Left renal pelvis (tissue), 4 donors: ENCODE data around the gene NKX1-2. TPM values are rescaled to one million over a fixed set of nuclear protein-coding genes. Genes with fewer than 3 reads are reported as not detected.

Source experiments
- DNase-seq, 4 donors: peaks; one replicate each; pipeline ENCODE4 v3.0.0-alpha.2; 2013; ENCODE audit warnings: low read depth in 4 of 4, low spot score in 3 of 4
- polyA plus RNA-seq, 4 donors: library from polyadenylated mRNA; unstranded; fragments of 120-200 nt; gene quantifications; one replicate each; pipeline ENCODE4 v1.2.1, GENCODE V29; 2013; ENCODE audit not compliant: insufficient read length in 4 of 4

The NKX1-2 gene
- polyA plus RNA-seq, 4 donors = not detected

DNA sequence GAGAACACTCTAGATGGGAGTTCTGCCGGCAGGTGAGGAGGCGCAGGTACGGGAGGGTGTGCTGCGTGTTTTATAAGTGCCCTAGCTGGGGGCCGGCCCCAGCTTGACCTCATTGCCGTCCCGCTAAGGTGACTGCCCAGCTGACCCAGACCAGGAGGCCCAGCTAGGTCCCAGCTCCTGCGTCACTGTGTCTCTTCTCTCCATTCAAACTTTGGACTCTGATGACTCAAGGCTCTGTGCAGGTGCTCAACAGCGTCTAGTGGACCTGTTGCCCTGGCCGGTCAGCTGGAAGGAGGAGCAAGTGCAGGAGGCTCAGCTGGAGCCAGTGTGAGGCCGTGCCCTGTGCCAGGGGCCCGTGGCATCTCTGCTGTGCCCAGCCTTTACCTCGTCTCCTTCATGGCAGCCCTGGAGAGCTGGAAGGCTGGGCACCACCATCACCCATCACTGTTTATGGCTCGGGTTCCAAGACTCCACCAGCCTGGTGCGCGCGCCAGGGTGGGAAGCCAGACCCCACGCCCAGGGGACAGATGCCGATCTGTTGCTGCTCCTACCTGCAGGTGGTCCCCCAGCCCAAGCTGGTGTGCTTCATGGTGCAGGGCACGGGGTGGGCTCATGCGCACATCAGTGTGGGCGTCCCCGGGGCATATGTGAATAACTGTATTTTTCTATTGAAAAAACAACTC lies 26.3 kb upstream of the NKX1-2 start:
- no peak for DNase-seq

DNA sequence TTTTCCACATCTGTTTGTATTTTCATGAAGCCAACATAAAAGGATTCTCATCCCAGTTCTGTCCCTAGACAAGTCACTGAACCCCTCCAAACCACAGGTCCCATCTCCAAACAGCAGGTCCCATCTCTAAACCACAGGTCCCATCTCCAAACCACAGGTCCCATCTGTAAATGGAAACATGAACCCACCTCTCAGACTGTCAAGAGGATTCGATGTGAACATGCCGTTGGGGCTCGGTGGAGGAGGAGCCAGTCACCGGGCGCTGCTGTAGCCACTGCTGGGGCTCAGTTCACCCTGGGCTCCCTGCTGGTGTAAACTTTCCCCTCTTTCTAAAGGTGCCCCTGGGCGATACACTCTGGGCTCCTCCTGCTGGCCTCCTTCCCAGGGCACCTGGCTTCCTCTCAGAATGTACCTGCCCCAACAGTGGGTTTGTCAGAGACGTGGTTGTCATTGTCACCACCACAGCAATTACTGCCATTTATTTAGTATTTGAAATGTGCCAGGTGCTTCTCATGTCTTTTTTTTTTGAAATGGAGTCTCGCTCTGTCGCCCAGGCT lies 24.8 kb upstream of the NKX1-2 start:
- no peak for DNase-seq

DNA sequence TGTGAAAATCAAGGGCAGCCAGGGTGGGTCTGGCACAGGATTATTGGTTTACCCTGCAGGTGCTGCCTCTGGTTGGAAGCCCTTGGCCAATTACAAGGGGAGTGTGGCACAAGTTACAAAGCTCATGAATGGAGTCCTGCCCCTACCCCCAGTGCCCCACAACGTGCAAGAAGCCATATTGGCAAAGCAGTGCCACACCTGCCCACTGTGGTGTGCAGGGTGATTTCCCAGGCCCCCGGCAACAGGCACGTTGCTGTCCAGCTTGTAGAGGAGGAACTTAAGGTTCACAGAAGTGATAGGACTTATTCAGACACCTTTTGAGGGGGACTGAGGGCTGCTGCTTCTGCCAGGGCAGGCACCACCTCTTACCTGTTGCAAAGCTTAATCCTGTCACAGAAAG lies 23.2 kb upstream of the NKX1-2 start:
- DNase-seq = no peak

DNA sequence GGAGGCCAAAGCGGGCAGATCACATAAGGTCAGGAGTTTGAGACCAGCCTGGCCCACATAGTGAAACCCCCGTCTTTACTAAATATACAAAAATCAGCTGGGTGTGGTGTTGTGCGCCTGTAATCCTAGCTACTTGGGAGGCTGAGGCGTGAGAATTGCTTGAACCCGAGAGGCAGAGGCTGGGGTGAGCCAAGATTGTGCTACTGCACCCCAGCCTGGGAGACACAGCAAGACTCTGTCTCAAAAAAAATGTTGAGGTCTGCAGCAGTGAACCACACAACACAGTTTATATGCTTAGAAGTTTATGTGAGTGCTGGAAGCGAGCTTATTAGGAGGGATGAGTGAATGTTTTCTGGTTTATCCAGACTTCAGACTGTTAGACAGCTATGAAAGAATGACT lies 22.2 kb upstream of the NKX1-2 start:
- DNase-seq = no peak

DNA sequence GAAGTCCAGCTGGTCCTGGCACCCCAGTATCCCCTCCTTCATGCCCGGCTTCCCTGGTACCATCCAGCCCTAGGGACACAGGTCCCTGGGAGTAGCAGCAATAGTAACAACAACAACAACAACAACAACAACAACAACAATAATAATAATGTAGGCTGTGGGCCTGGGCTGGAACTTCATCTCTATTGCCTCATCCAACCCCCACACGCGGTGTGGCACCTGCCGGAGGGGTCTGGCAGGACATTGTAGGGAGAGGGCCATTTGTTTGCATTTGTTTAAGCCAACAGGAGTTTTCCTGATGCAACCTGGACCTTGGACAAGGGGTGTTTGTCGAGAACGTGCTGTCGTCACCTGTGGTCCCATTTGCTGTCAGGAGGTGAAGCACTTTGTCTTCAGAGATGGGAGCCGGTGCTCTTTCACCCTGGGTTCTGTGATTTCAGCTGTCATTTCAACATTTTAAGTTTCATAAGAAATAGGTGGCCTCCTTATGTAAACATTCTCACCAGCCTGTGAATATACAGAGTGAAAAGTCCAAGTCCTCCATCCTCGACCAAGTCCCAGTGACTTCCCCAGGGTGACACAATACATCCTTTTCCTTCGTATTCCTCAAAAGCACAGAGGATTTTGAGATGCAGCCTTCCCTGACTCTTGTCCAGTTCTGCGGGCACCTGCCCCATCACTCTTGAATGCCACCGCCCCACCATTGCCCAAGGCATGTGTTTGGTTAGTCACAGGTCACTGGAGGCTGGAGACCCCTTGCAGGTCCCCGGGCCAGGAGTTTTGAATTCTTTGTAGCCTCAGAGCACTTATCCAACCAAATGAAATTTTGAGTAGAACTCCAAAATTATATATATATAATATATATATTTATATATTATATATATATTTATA lies 21.0 kb upstream of the NKX1-2 start:
- no peak for DNase-seq

DNA sequence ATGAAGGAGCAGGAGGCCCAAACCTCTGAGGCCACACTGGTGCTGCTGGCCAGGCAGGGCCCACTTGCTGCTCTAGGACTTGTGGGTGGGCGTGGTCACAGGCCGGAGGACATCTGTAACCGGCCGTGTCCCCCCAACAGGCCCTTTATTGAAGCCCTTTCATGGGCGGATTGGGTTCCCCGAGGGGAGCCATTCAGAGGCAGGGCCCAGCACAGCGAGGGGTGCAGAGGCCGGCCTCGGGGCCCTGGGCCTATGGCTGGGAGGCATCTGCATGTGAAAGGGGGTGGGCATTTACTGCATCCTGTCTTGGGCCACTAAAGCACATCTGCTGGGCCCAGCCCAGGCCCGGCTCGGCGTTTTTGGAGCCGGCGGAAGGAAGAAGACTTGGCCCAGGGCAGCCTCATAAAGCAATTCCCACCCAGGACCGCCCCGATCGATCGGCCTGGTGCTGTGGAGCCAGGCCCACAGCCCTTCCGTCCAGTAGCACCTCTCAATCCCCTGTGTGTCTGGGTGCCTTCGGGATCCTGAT lies 20.2 kb upstream of the NKX1-2 start:
- DNase-seq = no peak

DNA sequence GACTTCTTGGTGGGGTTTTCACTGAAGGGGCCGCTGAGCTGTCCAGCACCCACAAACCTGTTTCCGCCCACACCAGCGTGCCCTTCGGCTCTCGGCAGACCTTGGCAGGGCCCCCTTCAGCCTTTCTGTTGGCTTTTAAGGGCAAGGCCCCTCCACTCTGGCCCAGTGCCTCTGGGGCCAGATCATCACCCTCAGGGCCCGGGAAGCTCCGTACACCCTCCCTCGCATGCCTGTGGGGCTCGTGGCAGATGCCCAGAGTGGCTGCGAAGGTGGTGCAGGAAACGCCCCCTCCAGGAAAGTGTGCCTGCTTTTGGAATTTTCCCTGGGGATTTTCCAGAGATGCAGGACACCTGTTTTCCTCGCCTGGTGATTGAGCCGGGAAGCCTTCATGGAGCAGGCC lies 18.8 kb upstream of the NKX1-2 start:
- DNase-seq = no peak

DNA sequence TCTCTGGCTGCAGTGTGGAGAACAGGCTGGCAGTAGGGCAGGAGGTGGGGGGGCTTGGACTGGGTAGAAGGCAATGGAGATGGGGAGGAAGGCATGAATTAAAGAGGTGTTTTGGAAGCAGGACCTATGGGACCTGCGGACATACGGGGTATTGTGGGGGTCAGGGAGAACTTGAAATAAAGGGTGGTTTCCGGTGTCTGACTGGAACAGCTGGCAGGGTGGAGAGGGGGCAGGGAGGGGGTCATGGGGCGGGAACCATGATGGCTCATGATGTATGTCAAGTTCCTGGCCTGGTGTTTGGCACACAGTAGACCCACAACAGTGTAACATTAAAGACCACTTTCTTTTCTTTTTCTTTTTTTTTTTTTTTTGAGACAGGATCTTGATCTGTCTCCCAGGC lies 17.3 kb upstream of the NKX1-2 start:
- DNase-seq = no peak

DNA sequence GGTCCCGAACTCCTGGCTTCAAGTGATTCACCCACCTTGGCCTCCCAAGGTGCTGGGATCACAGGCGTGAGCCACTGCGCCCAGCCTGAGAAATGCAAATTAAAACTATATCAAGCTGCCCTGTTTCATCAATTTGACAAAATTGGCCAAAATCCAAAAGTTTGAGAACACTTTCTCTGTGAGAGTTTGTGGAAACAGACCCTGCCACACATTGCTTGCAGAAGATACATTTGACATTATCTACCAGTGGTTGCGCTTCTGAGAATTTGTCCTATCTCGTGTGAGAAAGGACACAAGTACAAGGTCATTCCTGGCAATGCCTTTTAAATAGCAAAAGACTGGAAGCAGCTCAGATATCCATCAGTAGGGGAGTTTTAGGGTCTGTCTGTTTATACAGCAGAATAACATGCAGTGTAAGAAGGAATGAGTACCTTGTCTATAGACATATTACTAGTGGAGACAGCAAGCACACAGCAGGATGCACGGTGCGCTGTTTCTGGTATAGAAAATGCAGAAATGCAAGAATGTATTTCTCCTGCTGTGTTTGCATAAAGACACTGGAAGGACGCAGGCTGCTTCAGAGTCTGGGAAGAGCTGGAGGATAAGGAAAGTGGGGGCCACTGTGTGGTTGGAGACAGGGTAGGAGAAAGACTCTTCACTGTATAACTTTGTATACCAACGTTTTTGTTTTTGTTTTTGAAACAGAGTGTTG lies 16.1 kb upstream of the NKX1-2 start:
- no peak for DNase-seq

DNA sequence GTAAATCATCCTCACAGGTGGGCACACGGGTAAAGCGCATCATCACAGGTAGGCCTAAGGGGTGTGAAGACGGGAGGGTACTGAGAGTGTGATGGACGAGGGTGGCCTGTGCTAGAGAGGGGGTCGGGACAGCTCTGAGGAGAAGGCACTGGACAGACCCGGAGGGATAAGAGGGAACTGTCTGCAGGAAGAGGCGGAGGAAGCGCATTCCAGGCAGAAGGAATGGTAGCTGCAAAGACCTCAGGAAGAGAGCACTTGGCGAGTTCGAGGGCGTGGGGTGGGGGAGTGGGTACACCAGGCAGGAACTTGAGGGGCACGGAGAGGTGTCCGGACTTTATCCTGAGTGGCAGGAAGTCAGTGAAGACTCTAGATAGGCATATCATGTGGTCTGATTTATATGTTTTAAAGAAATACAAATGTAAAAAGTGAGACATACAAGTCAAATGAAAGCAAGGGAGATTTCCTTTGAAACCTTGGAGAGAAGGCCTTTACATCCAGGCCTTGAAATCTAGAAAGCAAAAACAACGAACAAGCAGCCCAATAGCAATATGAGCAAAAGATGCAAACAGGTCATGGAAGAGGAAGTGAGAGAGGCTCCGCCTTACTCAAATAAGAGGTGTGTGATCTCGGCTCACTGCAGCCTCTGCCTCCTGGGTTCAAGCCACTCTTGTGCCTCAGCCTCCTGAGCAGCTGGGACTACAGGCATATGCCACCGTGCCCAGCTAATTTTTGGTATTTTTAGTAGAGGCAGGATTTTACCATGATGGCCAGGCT lies 15.4 kb upstream of the NKX1-2 start:
- no peak for DNase-seq

DNA sequence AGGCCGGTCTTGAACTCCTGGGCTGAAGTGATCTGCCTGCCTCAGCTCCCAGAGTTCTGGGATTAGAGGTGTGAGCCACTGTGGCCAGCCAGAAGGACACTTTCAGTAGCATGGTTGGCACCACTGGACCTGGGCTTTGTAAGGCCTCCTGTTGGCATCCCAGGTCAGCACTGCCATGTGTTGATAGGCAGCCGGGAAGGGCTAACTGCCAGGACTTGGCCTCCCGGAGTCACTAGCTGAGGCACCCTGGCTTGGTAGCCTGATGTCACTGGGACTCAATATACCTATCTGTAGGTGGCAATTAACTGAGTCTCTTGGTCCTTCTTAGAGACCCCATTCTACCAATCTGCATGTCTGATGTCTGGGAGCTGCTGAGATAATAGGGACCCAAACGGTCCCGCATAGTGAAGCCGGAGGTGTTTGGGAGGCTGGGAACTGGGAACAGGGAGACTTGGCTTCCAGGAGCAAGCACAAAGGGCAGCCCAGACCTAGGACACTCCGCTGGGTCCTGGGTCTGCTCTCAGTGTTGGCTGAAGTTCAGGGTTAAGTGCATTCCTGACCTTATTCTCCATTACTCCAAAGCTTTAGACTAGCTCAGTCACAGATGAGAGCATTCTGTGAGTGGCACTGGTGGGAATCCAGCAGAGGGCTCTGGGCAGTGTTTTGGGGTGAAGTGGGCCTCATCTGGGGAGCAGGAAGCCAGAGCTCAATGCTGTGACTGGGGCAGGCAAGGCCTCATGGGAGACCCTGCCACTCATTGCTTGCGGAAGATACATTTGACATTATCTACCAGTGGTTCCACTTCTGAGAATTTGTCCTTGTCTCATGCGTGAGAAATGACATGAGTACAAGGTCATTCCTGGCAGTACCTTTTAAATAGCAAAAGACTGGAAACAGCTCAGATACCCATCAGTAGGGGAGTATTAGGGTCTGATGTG lies 14.5 kb upstream of the NKX1-2 start:
- no peak for DNase-seq

DNA sequence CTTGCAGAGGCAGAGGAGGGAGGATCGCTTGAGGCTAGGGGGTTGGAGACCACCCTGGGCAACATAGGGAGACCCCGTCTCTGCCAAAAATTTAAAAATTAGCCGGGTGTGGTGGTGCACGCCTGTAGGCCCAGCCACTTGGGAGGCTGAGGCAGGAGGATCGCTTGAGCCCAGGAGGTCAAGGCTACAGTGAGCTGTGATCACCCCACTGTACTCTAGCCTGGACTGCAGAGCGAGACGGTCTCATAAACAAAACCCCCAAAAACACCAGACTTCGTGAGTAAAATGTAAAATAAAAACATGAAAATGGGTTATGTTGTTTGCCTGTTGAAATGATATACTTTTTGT lies 12.5 kb upstream of the NKX1-2 start:
- no peak for DNase-seq

DNA sequence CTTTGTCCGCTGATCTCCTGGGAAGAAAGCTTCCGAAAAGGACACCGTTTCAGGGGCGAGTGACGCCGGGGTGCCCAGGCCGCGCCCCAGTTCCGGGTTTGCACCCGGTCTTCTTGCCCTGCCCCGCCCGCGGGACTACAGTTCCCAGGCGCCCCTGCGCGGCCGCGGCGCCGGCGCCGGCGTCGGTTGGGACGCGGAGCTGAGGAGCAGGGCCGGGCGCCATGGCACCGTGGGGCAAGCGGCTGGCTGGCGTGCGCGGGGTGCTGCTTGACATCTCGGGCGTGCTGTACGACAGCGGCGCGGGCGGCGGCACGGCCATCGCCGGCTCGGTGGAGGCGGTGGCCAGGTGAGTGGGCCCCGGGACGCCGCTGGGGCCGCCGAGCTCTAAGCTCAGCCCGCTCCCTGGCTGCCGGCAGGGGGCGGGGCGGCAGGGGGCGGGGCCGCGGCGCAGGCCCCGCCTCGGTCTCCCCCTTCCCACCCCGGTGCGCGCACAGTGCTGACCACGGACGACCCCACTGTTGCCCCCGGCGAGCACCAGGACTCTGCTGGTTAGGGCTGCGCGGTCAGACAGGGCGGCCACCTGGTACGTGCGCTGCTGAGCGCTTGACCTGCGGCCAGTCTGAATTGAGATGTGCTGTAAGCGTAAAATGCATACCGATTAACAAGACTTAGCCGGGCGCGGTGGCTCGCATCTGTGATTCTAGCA lies 12.0 kb upstream of the NKX1-2 start, which contains the start of gene LHPP:
LHPP (plus strand) TSS at position 182 of the 706 bp plus-strand sequence; CDS start at position 222, 40 bp downstream.
- DNase-seq = peak; percentile 46 to 64 (median 62)

DNA sequence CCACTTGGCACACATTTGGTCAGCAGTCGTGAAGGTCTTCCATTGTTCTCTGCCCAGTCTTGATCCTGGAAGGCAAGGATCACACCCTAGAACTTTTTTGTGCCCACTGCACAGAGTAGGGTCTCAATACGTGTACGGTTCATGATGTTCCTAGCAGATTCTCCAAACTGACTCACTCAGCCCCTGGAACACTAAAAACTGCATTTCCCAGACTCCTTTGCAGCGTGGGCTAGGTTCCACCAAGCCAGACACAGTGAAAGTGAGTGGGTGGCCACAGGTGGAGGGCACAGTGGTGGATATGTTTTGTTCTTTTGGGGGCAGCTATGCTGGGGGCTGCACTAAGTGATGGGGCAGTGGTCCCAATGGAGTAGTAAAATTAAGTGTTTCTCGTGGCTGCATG lies 10.3 kb upstream of the NKX1-2 start:
- no peak for DNase-seq

DNA sequence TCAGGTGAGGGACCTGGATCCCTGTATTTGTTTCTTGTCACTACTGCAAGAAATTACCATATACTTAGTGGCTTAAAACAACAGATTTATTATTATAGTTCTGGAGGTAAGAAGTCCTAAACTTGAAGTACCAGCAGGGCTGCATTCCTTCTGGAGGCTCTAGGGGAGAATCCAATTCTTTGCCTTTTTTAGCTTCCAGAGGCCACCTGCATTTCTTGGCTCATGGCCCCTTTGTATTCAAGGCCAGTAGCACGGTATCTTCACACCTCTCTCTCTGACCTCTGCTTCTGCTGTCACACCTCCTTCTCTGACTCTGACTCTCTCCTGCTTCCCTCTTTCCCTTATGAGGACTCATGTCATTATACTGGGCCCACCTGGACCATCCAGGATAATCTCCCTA lies 9.6 kb upstream of the NKX1-2 start:
- DNase-seq = no peak

DNA sequence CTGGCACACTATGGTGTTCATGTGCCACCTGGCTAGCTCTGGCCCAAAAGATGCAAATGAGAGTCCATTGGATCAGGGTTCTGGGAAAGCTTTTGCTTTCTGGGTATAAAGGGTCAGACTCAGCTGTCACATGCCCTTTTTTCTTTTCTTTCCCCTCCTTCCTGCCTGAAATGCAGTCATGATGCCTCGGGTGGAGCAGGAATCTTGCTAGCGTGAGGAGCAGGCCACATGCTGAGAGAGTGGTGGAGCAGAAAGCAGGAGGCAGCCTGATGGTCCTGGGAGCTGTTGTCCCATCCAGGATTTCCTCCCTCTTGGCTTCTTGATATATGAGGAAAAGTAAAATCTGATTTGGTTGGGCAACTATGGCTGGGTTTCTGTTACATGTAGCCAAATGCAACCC lies 9.1 kb upstream of the NKX1-2 start:
- no peak for DNase-seq

DNA sequence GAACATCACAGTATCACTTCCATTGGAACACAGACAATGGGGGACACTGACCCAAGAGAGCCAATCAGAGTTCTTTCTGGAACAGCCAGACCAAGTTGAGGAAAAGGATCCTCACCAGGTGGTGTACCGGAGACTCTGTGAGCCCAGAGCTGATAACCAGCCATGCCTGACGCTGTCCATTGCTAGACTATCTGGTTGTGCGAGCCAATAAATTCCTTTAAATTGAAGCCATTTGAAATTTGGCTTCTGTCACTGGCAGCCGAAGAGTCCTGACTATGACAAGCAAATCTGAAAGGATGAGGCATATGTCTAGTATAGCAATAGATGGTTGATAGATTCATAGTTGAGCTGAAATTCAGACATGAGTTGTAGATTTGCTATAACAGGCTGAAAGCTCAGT lies 8.6 kb upstream of the NKX1-2 start:
- no peak for DNase-seq

DNA sequence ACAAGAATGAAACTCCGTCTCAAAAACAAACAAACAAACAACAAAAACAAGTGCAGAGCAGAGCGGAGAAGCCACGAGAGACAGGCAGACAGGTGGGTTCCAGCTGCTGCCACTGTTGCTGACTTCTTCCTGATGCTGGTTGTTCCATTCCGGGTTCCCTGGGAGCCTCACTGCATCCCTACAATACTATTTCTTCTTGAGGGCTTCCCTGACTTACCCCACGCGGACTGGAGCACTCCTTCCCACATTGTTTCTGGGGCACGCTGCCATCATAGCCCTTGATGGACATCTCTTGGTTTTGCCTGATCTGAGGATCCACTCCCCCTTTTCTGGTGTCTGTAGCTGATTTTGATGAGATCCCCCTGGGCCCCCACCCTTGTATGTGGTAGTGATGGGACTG lies 5.6 kb upstream of the NKX1-2 start:
- DNase-seq = no peak
